ENCODE data around the gene BABAM2.

DNA sequence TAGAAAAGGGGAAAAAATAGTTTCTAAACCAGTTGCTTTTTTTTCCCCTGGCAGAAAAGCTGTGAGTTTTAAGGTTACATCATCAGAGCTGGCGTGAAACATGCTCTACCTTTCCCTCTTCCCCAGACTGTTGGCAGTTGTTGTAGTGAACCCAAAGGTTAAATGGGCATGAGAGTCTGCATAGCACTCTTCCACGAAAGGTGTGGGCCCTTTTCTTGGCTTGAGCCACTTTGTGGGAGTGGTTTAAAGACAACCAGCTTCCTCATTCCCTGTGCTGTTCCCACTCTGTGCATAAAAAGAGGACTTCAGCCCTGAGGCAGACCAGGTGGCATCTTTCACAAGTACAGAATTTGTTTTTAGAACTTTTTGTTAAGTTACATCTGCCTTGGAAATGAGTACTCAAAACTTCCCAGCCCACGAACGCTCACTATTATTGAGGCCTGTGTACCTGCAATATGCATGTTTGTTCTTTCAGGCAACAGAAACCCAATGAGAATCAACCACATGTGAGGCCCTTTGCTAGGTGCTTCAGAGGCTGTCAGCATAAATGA is 243.8 kb downstream of the BABAM2 start:
- TF ChIP-seq, protein P1, sequence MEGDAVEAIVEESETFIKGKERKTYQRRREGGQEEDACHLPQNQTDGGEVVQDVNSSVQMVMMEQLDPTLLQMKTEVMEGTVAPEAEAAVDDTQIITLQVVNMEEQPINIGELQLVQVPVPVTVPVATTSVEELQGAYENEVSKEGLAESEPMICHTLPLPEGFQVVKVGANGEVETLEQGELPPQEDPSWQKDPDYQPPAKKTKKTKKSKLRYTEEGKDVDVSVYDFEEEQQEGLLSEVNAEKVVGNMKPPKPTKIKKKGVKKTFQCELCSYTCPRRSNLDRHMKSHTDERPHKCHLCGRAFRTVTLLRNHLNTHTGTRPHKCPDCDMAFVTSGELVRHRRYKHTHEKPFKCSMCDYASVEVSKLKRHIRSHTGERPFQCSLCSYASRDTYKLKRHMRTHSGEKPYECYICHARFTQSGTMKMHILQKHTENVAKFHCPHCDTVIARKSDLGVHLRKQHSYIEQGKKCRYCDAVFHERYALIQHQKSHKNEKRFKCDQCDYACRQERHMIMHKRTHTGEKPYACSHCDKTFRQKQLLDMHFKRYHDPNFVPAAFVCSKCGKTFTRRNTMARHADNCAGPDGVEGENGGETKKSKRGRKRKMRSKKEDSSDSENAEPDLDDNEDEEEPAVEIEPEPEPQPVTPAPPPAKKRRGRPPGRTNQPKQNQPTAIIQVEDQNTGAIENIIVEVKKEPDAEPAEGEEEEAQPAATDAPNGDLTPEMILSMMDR (IDR thresholded peaks at IDR 0.05), result no peak
- no peak for TF ChIP-seq POLR2A (IDR thresholded peaks at IDR 0.05)
- TF ChIP-seq EP300 (IDR thresholded peaks at IDR 0.05), result peak in 1 of 2 donors; percentile 60
